GM23338 (cell line): ENCODE data around the gene RPE. TPM values are rescaled to one million over a fixed set of nuclear protein-coding genes. Genes with fewer than 3 reads are reported as not detected.

Experiments
- ATAC-seq: fragments of 200-7000 bp; cut with Tn5 transposase; 3 replicates; pipeline ENCODE4 v1.9.1; 2020
- DNase-seq: peaks from one replicate; pipeline ENCODE4 v3.0.0-alpha.2; 2015; ENCODE audit warnings: low spot score
- H2AFZ ChIP-seq: fragments of 200-600 bp; sonication (generic); 2 replicates; pipeline ENCODE4 v1.8.0; 2016; ENCODE audit warnings: antibody characterized with exemption, mild to moderate bottlenecking, moderate library complexity
- H3F3A ChIP-seq: fragments of 200-600 bp; sonication (generic); replicated peaks from 2 replicates; pipeline ENCODE4 v1.8.0; 2017; ENCODE audit warnings: antibody characterized with exemption, mixed run types, low read depth
- H3K27ac ChIP-seq: fragments of 200-600 bp; sonication (generic); 2 replicates; pipeline ENCODE4 v1.6.1; 2016; ENCODE audit warnings: low read depth
- H3K27me3 ChIP-seq: fragments of 200-600 bp; sonication (generic); 2 replicates; pipeline ENCODE4 v1.8.0; 2016; ENCODE audit warnings: mild to moderate bottlenecking, mixed run types, moderate library complexity; ENCODE audit not compliant: insufficient read depth
- H3K36me3 ChIP-seq: fragments of 200-600 bp; sonication (generic); 2 replicates; pipeline ENCODE4 v1.8.0; 2016; ENCODE audit warnings: mild to moderate bottlenecking; ENCODE audit not compliant: insufficient read depth
- H3K4me1 ChIP-seq: fragments of 200-600 bp; sonication (generic); 2 replicates; pipeline ENCODE4 v1.8.0; 2016; ENCODE audit warnings: mild to moderate bottlenecking, moderate library complexity; ENCODE audit not compliant: insufficient read depth
- H3K4me2 ChIP-seq: fragments of 200-600 bp; sonication (generic); 2 replicates; pipeline ENCODE4 v1.7.1; 2017; ENCODE audit warnings: mixed run types
- H3K4me3 ChIP-seq: fragments of 200-600 bp; sonication (generic); 2 replicates; pipeline ENCODE4 v1.6.1; 2016; ENCODE audit warnings: mixed run types
- H3K79me2 ChIP-seq: fragments of 200-600 bp; sonication (generic); replicated peaks from 2 replicates; pipeline ENCODE4 v1.8.0; 2017; ENCODE audit warnings: mild to moderate bottlenecking; ENCODE audit not compliant: insufficient read depth
- H3K9me2 ChIP-seq: fragments of 200-600 bp; sonication (generic); 2 replicates; pipeline ENCODE4 v1.8.0; 2017; ENCODE audit not compliant: insufficient read depth
- H4K20me1 ChIP-seq: fragments of 200-600 bp; sonication (generic); replicated peaks from 2 replicates; pipeline ENCODE4 v1.8.0; 2017; ENCODE audit warnings: mild to moderate bottlenecking; ENCODE audit not compliant: insufficient read depth
- H3K27ac Mint-ChIP-seq: 2 replicates; pipeline ENCODE4 v1.8.0; 2020; ENCODE audit warnings: inconsistent platforms, mild to moderate bottlenecking, moderate library complexity, mixed read lengths
- H3K27me3 Mint-ChIP-seq: 3 replicates; pipeline ENCODE4 v1.8.0; 2022; ENCODE audit warnings: low read depth, mild to moderate bottlenecking, moderate library complexity, mixed read lengths, inconsistent platforms; ENCODE audit not compliant: insufficient read depth, poor library complexity
- H3K36me3 Mint-ChIP-seq: 3 replicates; pipeline ENCODE4 v1.8.0; 2021; ENCODE audit warnings: low read depth, mild to moderate bottlenecking, inconsistent platforms, moderate library complexity, mixed read lengths
- H3K4me1 Mint-ChIP-seq: 3 replicates; pipeline ENCODE4 v1.8.0; 2020; ENCODE audit warnings: mild to moderate bottlenecking, inconsistent platforms, mixed read lengths
- H3K4me3 Mint-ChIP-seq: 3 replicates; pipeline ENCODE4 v1.8.0; 2021; ENCODE audit warnings: moderate library complexity, mild to moderate bottlenecking, inconsistent platforms, mixed read lengths
- H3K9me3 Mint-ChIP-seq: 3 replicates; pipeline ENCODE4 v1.8.0; 2020; ENCODE audit warnings: moderate library complexity, mild to moderate bottlenecking, inconsistent platforms, mixed read lengths
- CREB1 ChIP-seq: fragments of 250-450 bp; sonication (Bioruptor Pico); IDR thresholded peaks from 2 replicates; pipeline ENCODE4 v1.5.0; 2020; ENCODE audit warnings: low read depth, mild to moderate bottlenecking, moderate library complexity
- CTCF ChIP-seq, 2 experiments: fragments of 200-600 bp in 1 of 2; sonication (generic) in 1 of 2; conservative IDR thresholded peaks; 2 replicates each; pipeline versions ENCODE4 v1.5.1 to v1.6.1; 2016 to 2017; ENCODE audit warnings: antibody characterized with exemption in 2 of 2, low read depth in 2 of 2, mild to moderate bottlenecking in 2 of 2, moderate library complexity in 1 of 2
- ETS1 ChIP-seq: IDR thresholded peaks from 2 replicates; pipeline ENCODE4 v1.6.1; 2016; ENCODE audit warnings: antibody characterized with exemption
- EZH2phosphoT487 ChIP-seq: fragments of 200-600 bp; sonication (generic); IDR thresholded peaks from one replicate; pipeline ENCODE4 v1.8.1; 2018; ENCODE audit warnings: antibody characterized with exemption; ENCODE audit not compliant: unreplicated experiment
- JUNB ChIP-seq: IDR thresholded peaks from one replicate; pipeline ENCODE4 v1.6.1; 2016; ENCODE audit warnings: antibody characterized with exemption; ENCODE audit not compliant: unreplicated experiment
- NANOG ChIP-seq: IDR thresholded peaks from 2 replicates; pipeline ENCODE4 v1.6.1; 2016; ENCODE audit warnings: antibody characterized with exemption, borderline replicate concordance
- REST ChIP-seq: IDR thresholded peaks from one replicate; pipeline ENCODE4 v1.6.1; 2018; ENCODE audit warnings: antibody characterized with exemption; ENCODE audit not compliant: unreplicated experiment
- STAT1 ChIP-seq: IDR thresholded peaks from one replicate; pipeline ENCODE4 v1.6.1; 2016; ENCODE audit warnings: antibody characterized with exemption; ENCODE audit not compliant: unreplicated experiment
- ZNF114 ChIP-seq: fragments of 250-450 bp; sonication (Bioruptor Pico); IDR thresholded peaks from 2 replicates; pipeline ENCODE4 v1.5.0; 2020; ENCODE audit warnings: mild to moderate bottlenecking, moderate library complexity
- ZNF331 ChIP-seq: fragments of 250-450 bp; sonication (Bioruptor Pico); IDR thresholded peaks from 2 replicates; pipeline ENCODE4 v1.5.0; 2020; ENCODE audit warnings: low read depth, mild to moderate bottlenecking, moderate library complexity
- polyA plus RNA-seq: library from polyadenylated mRNA; unstranded; fragments of >200 nt; fragmentation: Nextera tagmentation; extraction: Ambion mirVana; gene quantifications from 2 replicates; pipeline ENCODE4 v1.2.1, GENCODE V29; 2016
- total RNA-seq: library from RNA; depleted of rRNA; stranded (reverse); fragments of >200 nt; shearing (Covaris generic); gene quantifications from 2 replicates; pipeline ENCODE4 v1.2.3, GENCODE V29; 2014

Gene RPE
- total and polyA plus RNA-seq, 2 experiments from 2014 or later, result 43.1 to 79.1 TPM

GRCh38 chr2:209960676-209961630, 41.5 kb upstream of the RPE start:
- peak overlapping the region; percentile 16 for H3K27ac Mint-ChIP-seq
- Histone ChIP-seq H3K9me2 (no peaks in the 10 kb centered on the region), H2AFZ (no peak overlapping the region), H4K20me1 (no peaks in the 10 kb centered on the region), H3K79me2 (no peaks in the 10 kb centered on the region), H3K27me3 (peaks cover 17% of the 10 kb centered on the region), H3K4me2 (peak overlapping the region; percentile 39), H3K4me3 (peak overlapping the region; percentile 24), H3K27ac (no peak overlapping the region), H3K36me3 (no peaks in the 10 kb centered on the region), H3K4me1 (peaks cover 11% of the 10 kb centered on the region), H3F3A (no peaks in the 10 kb centered on the region)
- peaks cover 24% of the 10 kb centered on the region for H3K4me1 Mint-ChIP-seq
- no peaks in the 10 kb centered on the region for H3K9me3 Mint-ChIP-seq
- H3K27me3 Mint-ChIP-seq, result peaks cover 8% of the 10 kb centered on the region
- peak overlapping the region; percentile 25 for H3K4me3 Mint-ChIP-seq
- DNase-seq, result peak; percentile 94
- ATAC-seq, result peak; percentile 96
- TF ChIP-seq ZNF114 (CRISPR knock-in tag), result no peak
- no peak for TF ChIP-seq EZH2phosphoT487
- peak; percentile 88 to 95 for TF ChIP-seq CTCF (conservative IDR thresholded peaks at IDR 0.05; ENCODE audit: low read depth in 2 of 2)
- TF ChIP-seq REST, result no peak
- peak; percentile 57; the same call in 1 of the 2 replicates for TF ChIP-seq NANOG
- no peak for TF ChIP-seq JUNB
- TF ChIP-seq ZNF331 (CRISPR knock-in tag), result no peak
- TF ChIP-seq STAT1, result no peak
- no peaks in the 10 kb centered on the region for H3K36me3 Mint-ChIP-seq

GRCh38 chr2:209965723-209966122, 36.7 kb upstream of the RPE start:
- H3K9me2 ChIP-seq, result no peaks in the 10 kb centered on the region
- peaks cover 5% of the 10 kb centered on the region; the same call in 2 of the 3 replicates for H3K4me1 Mint-ChIP-seq
- no peak overlapping the region for H3K4me2 ChIP-seq
- H3K27ac ChIP-seq, result no peak overlapping the region
- no peaks in the 10 kb centered on the region for H4K20me1 ChIP-seq
- no peaks in the 10 kb centered on the region for H3F3A ChIP-seq
- no peaks in the 10 kb centered on the region for H3K4me1 ChIP-seq
- no peaks in the 10 kb centered on the region for H3K27me3 ChIP-seq
- ATAC-seq, result no peak
- H2AFZ ChIP-seq, result no peak overlapping the region
- H3K4me3 ChIP-seq, result no peak overlapping the region
- no peaks in the 10 kb centered on the region for H3K79me2 ChIP-seq
- H3K9me3 Mint-ChIP-seq, result no peaks in the 10 kb centered on the region
- no peak for DNase-seq
- peaks cover 2% of the 10 kb centered on the region for H3K27me3 Mint-ChIP-seq
- H3K27ac Mint-ChIP-seq, result no peak overlapping the region
- no peaks in the 10 kb centered on the region for H3K36me3 ChIP-seq
- no peaks in the 10 kb centered on the region for H3K36me3 Mint-ChIP-seq
- H3K4me3 Mint-ChIP-seq, result no peak overlapping the region
- TF ChIP-seq EZH2phosphoT487, result no peak
- no peak for TF ChIP-seq CREB1 (CRISPR knock-in tag)
- no peak for TF ChIP-seq JUNB
- no peak for TF ChIP-seq ZNF114 (CRISPR knock-in tag)
- TF ChIP-seq STAT1, result no peak
- TF ChIP-seq ETS1, result no peak
